Esophagus squamous epithelium (tissue), 4 donors: ENCODE results near the gene DGKB.

Experiments
- POLR2A ChIP-seq, 4 donors: fragments of 450-650 bp; IDR thresholded peaks; one replicate each; pipeline ENCODE4 v1.6.1; 2017; ENCODE audit warnings: antibody characterized with exemption in 4 of 4, mild to moderate bottlenecking in 4 of 4, moderate library complexity in 3 of 4
- TF ChIP-seq, protein P1 (sequence below), 6 experiments: fragments of 450-650 bp in 4 of 6; fragments of 200-600 bp in 2 of 6; sonication (generic) in 2 of 6; IDR thresholded peaks; one replicate each; pipeline ENCODE4 v1.5.1; 2016 to 2019; ENCODE audit warnings: antibody characterized with exemption in 6 of 6, mild to moderate bottlenecking in 4 of 6, moderate library complexity in 4 of 6

GRCh38 chr7:14896461-14896860 lies 6.1 kb downstream of the DGKB start:
- no peak for TF ChIP-seq POLR2A (IDR thresholded peaks at IDR 0.05)
- TF ChIP-seq, protein P1, sequence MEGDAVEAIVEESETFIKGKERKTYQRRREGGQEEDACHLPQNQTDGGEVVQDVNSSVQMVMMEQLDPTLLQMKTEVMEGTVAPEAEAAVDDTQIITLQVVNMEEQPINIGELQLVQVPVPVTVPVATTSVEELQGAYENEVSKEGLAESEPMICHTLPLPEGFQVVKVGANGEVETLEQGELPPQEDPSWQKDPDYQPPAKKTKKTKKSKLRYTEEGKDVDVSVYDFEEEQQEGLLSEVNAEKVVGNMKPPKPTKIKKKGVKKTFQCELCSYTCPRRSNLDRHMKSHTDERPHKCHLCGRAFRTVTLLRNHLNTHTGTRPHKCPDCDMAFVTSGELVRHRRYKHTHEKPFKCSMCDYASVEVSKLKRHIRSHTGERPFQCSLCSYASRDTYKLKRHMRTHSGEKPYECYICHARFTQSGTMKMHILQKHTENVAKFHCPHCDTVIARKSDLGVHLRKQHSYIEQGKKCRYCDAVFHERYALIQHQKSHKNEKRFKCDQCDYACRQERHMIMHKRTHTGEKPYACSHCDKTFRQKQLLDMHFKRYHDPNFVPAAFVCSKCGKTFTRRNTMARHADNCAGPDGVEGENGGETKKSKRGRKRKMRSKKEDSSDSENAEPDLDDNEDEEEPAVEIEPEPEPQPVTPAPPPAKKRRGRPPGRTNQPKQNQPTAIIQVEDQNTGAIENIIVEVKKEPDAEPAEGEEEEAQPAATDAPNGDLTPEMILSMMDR (IDR thresholded peaks at IDR 0.05) = no peak
